AG04449 (cell line): ENCODE measurements around the gene ASB1.

ENCODE experiments used
- CTCF ChIA-PET: fragments of 350-600 bp; formaldehyde crosslinking; extraction: SDS; loops from one replicate; lab custom pipeline; 2021; ENCODE audit warnings: antibody characterized with exemption; lab: Yijun Ruan, JAX
- POLR2A ChIA-PET: fragments of 400-600, 350-600 bp; formaldehyde crosslinking; extraction: SDS; loops from one replicate; lab custom pipeline; 2020; ENCODE audit warnings: antibody characterized with exemption, inconsistent platforms; lab: Yijun Ruan, JAX
- DNase-seq: peaks from one replicate; pipeline ENCODE4 v3.0.0-alpha.2; 2010; ENCODE audit warnings: low read depth, low spot score
- H3K4me3 ChIP-seq: 2 replicates; pipeline ENCODE4 v1.5.1; 2011; ENCODE audit warnings: low read depth, mild to moderate bottlenecking, control low read depth, low read length
- CTCF ChIP-seq: IDR thresholded peaks from one replicate; pipeline ENCODE4 v1.5.1; 2011; ENCODE audit warnings: mild to moderate bottlenecking, moderate library complexity, low read length, control low read depth, inconsistent platforms; ENCODE audit not compliant: insufficient read depth; ENCODE audit errors: missing control alignments

ASB1 gene

DNA sequence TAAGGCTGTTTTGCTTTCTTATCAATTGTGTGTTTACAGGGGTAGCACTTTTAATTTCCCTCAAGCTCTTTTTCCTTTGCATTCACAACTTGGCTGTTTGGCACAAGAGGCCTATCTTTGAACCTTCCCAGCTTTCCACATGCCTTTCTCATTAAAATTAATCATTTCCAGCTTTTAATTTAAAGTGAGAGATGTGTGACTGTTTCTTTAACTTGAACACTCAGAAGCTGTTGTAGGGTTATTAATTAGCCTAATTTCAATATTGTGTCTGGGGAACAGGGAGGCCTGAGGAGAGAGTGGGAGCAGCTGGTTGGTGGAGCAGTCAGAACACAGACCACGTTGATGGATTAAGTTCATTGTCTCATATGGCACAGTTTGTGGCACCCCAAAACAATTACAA is 4.7 kb downstream of the ASB1 start:
- CTCF ChIA-PET: interaction anchor here (1.3 to 1.4 kb wide), 2 partner anchors 13 to 61 kb away, joined by 3 to 5 read pairs; no protein-coding TSS in a partner anchor

DNA sequence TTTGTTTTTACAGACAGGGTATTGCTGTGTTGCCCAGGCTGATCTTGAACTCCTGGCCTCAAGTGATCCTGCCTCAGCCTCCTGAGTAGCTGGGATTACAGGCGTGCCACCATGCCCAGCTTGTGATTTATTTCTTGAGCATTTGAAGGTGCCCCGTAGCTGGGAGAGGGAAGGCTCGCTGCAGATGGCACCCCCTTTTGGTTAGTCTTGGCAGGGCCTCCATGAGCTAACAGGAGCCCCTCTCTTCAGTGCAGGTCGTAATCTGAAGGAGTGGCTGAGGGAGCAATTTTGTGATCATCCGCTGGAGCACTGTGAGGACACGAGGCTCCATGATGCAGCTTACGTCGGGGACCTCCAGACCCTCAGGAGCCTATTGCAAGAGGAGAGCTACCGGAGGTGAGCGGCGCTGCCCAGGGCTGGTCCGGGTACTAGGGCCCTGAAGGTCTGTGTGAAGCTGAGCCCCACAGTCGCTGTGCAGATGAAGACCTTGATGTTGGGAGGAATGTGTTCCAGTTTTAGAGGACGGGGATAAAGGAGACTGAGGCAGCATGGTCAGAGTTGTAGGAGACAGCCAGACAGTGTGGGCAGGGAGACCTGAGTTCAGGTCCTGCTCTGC is 6.7 kb downstream of the ASB1 start:
- no peak overlapping the region for H3K4me3 ChIP-seq
- ChIA-PET CTCF (interaction anchor here (1.0 to 1.2 kb wide), 2 partner anchors 59 to 63 kb away, joined by 4 to 5 read pairs; no protein-coding TSS in a partner anchor), POLR2A (interaction anchor here (0.7 kb wide), 1 partner anchor 13 kb away, joined by 3 read pairs; no protein-coding TSS in a partner anchor)
- no peak for DNase-seq
- no peak for TF ChIP-seq CTCF

More for the DNA sequence above, 4.7 kb downstream of the ASB1 start:
- no peak for TF ChIP-seq CTCF
- no peak for DNase-seq
- H3K4me3 ChIP-seq: no peak overlapping the region
- POLR2A ChIA-PET: no interaction called here

DNA sequence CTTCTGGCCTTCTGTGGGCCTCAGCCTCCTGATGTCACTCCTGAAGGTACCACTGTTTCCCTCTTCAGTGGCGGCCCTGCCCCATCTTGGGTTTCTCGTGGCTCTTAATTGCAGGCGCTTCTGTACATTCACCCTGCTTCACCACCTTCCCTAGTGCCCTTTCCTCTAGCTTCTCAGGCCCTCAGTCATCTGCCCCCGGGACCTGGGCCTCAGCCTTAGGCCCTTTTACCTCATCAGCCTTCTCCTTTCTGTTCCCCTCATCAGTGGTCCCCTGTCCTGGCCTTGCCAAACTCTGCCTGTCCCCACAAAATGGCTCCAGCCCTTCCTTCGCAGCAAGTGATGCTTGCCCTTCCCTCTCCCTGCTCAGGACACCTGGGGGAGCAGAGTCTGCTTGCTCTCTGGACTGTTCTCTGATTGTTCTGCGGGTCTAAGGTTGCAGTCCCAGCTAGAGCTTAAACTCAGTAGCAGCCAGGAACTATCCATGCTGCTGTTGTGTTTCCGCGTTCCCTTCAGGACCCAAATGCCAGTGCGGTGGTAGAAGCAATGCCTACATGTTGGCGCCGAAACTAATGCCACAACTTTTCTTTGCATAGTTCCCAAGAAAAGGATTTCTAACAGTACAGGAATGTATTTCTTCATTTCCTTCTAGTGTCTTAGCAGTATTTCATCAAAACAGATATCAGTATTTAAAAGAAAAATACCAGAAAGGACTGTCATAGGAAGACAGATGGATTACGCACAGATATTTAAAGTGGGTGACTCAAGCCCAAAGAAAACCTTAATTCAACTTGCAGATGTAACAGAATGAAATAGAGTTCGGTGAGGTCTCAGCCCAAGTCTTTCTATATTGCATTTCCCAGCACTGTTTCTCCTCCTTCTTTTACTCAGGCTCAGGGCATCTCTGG is 7.5 kb downstream of the ASB1 start:
- POLR2A ChIA-PET: interaction anchor here (0.7 to 1.3 kb wide), 2 partner anchors 10 to 13 kb away, joined by 3 to 4 read pairs; no protein-coding TSS in a partner anchor
- CTCF ChIA-PET: interaction anchor here (0.8 to 1.2 kb wide), 3 partner anchors 60 to 64 kb away, joined by 3 to 5 read pairs (median 4); no protein-coding TSS in a partner anchor

GRCh38 chr2:238434846-238435751 is 8.4 kb downstream of the ASB1 start:
- ChIA-PET CTCF (interaction anchor here (0.8 to 2.0 kb wide), 2 partner anchors 25 to 65 kb away, joined by 3 to 10 read pairs; no protein-coding TSS in a partner anchor), POLR2A (interaction anchor here (1.3 kb wide), 1 partner anchor 11 kb away, joined by 4 read pairs; no protein-coding TSS in a partner anchor)
- TF ChIP-seq CTCF: no peak
- H3K4me3 ChIP-seq: no peak overlapping the region; the same call in 1 of the 2 replicates
- no peak for DNase-seq

More for the DNA sequence above, 7.5 kb downstream of the ASB1 start:
- peak; percentile 83 for DNase-seq
- no peak overlapping the region; the same call in 1 of the 2 replicates for H3K4me3 ChIP-seq
- TF ChIP-seq CTCF: no peak

GRCh38 chr2:238435752-238436096 is 9.0 kb downstream of the ASB1 start:
- DNase-seq: no peak
- no peak overlapping the region for H3K4me3 ChIP-seq
- CTCF ChIA-PET: interaction anchor here (1.0 to 2.5 kb wide), 3 partner anchors 25 to 69 kb away, joined by 3 to 10 read pairs (median 10); no protein-coding TSS in a partner anchor
- POLR2A ChIA-PET: no interaction called here
- no peak for TF ChIP-seq CTCF
